KOPT-K1 (cell line): Measurements from ENCODE around the gene TTBK2.
"Not testable (repeated sequence)": the region's sequence is repeated elsewhere in the genome, so short reads cannot be mapped to it uniquely, and the experiment has no call there.

Experiments
- H3K27ac ChIP-seq: fragments of 200-600 bp; sonication (generic); 2 replicates; pipeline ENCODE4 v1.5.1; 2016; ENCODE audit warnings: antibody characterized with exemption, mild to moderate bottlenecking, low read depth, low read length; ENCODE audit not compliant: poor library complexity, severe bottlenecking
- H3K36me3 ChIP-seq: fragments of 200-600 bp; sonication (generic); 2 replicates; pipeline ENCODE4 v1.5.1; 2017; ENCODE audit warnings: antibody characterized with exemption, mild to moderate bottlenecking, low read length, moderate library complexity; ENCODE audit not compliant: insufficient read depth
- H3K9me3 ChIP-seq: fragments of 200-600 bp; sonication (generic); 2 replicates; pipeline ENCODE4 v1.5.1; 2017; ENCODE audit warnings: antibody characterized with exemption, low read length, mild to moderate bottlenecking; ENCODE audit not compliant: insufficient read depth, poor library complexity, severe bottlenecking

Gene TTBK2

GRCh38 chr15:42920519-42921341 is at the start of gene TTBK2:
TSS of gene TTBK2 (minus strand) at chr15:42920778. CDS start at chr15:42878617, 42,161 bp downstream.
- Histone ChIP-seq H3K27ac (peak within 1 kb of the TSS; percentile 49), H3K9me3 (no peaks in the 10 kb centered on the region), H3K36me3 (no peaks in the 10 kb centered on the region)

DNA sequence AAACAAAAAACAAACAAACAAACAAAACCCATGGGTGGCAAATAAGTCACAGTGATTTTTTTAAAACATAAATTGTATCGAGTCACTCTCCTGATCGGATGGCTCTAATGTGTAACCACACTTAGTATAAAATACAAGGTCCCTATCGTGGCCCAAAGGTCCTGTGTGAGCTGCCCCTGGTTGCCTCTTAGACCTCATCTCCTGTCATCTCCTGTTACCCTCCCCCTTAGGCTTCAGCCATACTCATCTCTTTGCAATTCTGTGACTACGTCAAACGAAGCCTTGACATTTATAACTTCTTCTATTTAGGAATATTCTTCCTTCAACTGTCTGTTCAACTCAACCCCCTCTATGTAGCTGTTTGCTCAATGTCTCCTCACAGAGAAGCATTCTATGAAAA is 43.9 kb upstream of the TTBK2 start:
- no peaks in the 10 kb centered on the region for H3K9me3 ChIP-seq
- H3K27ac ChIP-seq: no peak overlapping the region
- peaks cover 77% of the 10 kb centered on the region for H3K36me3 ChIP-seq

GRCh38 chr15:42955518-42955917 is 34.9 kb upstream of the TTBK2 start:
- H3K27ac ChIP-seq: no peak overlapping the region
- no peaks in the 10 kb centered on the region for H3K9me3 ChIP-seq
- H3K36me3 ChIP-seq: peaks cover 73% of the 10 kb centered on the region

DNA sequence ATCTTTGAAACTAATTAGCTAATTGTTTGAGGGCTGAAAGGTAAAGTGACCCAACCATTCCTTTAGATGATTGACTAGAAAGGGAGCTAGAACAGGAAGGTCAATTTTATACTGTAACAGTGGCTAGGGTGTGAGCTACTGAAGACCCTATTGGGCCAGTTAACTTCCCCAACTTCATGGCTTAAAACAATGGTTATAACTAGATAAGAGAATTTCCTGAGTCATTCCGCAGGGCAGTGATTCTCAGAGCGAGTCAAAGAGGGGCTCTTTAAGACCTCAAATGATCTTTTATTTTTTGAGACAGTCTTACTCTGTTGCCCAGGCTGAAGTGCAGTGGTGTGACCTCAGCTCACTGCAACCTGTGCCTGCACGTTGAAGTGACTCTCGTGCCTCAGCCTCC is 33.7 kb upstream of the TTBK2 start:
- H3K9me3 ChIP-seq: no peaks in the 10 kb centered on the region
- no peak overlapping the region for H3K27ac ChIP-seq
- H3K36me3 ChIP-seq: peaks cover 69% of the 10 kb centered on the region

DNA sequence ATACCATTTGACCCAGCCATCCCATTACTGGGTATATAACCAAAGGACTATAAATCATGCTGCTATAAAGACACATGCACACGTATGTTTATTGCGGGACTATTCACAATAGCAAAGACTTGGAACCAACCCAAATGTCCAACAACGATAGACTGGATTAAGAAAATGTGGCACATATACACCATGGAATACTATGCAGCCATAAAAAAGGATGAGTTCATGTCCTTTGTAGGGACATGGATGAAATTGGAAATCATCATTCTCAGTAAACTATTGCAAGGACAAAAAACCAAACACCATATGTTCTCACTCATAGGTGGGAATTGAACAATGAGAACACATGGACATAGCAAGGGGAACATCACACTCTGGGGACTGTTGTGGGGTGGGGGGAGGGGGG is 28.3 kb upstream of the TTBK2 start:
- peaks cover 74% of the 10 kb centered on the region for H3K36me3 ChIP-seq
- not testable (repeated sequence) for H3K9me3 ChIP-seq, H3K27ac ChIP-seq

GRCh38 chr15:42940527-42940926 is 19.9 kb upstream of the TTBK2 start:
- H3K27ac ChIP-seq: no peak overlapping the region
- peaks cover 19% of the 10 kb centered on the region for H3K36me3 ChIP-seq
- no peaks in the 10 kb centered on the region for H3K9me3 ChIP-seq

GRCh38 chr15:42939841-42940240 is 19.3 kb upstream of the TTBK2 start:
- H3K9me3 ChIP-seq: no peaks in the 10 kb centered on the region
- no peak overlapping the region for H3K27ac ChIP-seq
- peaks cover 12% of the 10 kb centered on the region for H3K36me3 ChIP-seq

DNA sequence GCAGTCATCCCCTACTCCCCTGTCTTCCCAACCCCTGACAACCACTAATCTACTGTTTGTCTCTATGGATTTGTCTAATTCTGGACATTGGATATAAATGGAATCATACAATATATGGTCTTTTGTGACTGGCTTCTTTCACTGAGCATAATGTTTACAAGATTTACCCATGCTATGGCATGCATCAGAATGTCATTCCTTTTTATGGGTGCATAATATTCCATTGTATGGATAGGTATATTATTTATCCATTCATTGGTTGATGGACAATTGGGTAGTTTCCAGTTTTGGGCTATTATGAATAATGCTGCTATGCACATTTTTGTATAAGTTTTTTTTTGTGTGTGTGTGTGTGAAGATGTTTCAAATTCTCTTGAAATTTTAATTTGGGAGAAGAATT is 16.6 kb upstream of the TTBK2 start:
- H3K36me3 ChIP-seq: no peaks in the 10 kb centered on the region
- H3K27ac ChIP-seq: no peak overlapping the region
- H3K9me3 ChIP-seq: no peaks in the 10 kb centered on the region

DNA sequence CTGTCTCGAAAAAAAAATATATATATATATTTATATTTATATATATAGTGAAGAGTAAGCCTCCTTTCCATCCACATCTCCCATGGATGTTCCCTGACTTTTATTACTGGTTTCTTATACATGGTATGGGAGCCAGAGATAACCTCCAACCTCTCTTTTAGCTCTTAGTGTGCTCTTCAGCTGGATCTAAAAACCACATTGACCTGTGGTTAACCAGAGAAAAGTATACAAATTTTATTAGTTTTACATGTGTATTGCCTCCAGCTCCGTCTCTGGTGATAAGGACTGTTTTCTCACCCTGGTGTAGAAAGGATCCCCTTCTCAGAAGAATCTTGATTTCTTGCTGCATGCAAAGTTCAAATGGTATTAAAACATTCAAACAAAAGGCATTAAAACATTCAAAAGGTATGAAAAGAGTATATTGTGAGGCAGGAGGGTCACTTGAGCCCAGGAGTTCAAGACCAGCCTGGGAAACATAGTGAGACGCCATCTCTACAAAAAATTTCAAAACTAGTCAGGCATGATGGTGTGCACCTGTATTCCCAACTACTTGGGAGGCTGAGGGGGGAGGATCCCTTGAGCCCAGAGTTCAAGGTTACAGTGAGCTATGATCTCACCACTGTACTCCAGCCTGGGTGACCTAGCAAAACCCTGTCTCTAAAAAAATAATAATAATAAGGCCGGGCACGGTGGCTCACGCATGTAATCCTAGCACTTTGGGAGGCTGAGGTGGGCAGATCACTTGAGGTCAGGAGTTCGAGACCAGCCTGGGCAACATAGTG is 13.5 kb upstream of the TTBK2 start:
- no peak overlapping the region for H3K27ac ChIP-seq
- no peaks in the 10 kb centered on the region for H3K9me3 ChIP-seq
- H3K36me3 ChIP-seq: no peaks in the 10 kb centered on the region

- H3K27ac ChIP-seq: no peak overlapping the region
- H3K9me3 ChIP-seq: no peaks in the 10 kb centered on the region
- H3K36me3 ChIP-seq: no peaks in the 10 kb centered on the region
These were observed 12.4 kb upstream of the TTBK2 start for GRCh38 chr15:42932833-42933515.

GRCh38 chr15:42931702-42932486 is 11.3 kb upstream of the TTBK2 start:
- no peaks in the 10 kb centered on the region for H3K9me3 ChIP-seq
- H3K36me3 ChIP-seq: no peaks in the 10 kb centered on the region
- H3K27ac ChIP-seq: no peak overlapping the region

- H3K27ac ChIP-seq: no peak overlapping the region
- H3K36me3 ChIP-seq: no peaks in the 10 kb centered on the region
- no peaks in the 10 kb centered on the region for H3K9me3 ChIP-seq
These were observed 8.8 kb upstream of the TTBK2 start for GRCh38 chr15:42929306-42929848.

DNA sequence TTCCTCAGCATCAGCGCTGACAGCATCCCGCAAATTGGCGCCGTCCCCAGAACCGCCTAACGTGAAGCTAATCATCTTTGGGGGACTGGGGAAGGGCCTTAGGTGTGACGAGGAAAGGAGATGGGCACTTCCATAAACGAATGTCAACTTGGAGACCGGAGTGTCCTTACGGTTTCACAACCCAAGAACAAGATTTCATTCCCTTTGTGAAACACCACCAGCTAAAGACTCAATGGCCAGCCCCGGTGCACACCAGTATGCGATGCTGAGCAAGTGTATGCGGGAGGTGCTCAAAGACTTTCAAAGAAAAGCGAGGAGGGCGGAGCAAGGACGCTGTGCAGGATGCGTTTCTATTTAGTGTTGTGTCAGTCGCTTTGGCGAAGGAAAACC is 759 bp upstream of the TTBK2 start:
- Histone ChIP-seq H3K36me3 (no peaks in the 10 kb centered on the region), H3K27ac (peak overlapping the region; percentile 15), H3K9me3 (no peaks in the 10 kb centered on the region)

DNA sequence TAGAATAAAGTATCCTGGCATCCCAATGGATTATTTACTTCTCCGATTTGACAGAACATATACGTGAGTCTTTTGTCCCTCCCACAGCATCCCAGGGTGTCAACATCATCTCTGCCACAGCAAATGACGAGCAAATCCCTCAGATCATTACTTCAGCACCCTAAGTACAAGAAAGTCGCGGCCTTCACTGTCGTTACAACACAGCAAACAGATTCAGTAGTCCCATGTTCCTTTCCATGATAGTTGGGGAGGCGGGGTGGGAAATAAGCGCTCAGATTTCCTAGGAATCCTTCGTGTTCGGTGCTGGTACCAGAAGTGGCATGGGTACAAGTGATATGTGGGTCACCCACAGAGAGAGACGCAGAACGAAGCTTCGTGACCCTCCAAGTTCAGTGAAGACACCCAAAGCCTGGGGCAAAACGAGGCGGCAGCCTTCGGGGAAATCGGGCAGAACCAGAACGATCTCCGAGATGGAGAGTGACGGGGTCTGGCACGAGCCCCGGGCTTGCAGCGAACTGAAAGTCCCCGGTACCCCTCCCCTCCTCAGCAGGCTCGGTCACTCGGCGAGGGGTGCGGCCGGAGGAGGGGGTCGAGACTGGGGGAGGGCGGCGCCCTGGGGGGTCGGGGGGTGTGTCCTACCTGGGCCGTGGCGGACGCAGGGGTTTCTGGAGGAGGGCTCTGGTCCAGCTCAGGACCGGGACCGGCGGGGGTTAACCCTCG is 619 bp downstream of the TTBK2 start:
- Histone ChIP-seq H3K9me3 (no peaks in the 10 kb centered on the region), H3K36me3 (no peaks in the 10 kb centered on the region), H3K27ac (peak overlapping the region; percentile 49)
